CD4-positive, alpha-beta T cell treated with Interleukin-21 for 1 hour (primary cell): ENCODE data around the gene FHIT.

Experiments
- DNase-seq: peaks from one replicate; pipeline ENCODE4 v3.0.0-alpha.2; 2020

FHIT gene

DNA sequence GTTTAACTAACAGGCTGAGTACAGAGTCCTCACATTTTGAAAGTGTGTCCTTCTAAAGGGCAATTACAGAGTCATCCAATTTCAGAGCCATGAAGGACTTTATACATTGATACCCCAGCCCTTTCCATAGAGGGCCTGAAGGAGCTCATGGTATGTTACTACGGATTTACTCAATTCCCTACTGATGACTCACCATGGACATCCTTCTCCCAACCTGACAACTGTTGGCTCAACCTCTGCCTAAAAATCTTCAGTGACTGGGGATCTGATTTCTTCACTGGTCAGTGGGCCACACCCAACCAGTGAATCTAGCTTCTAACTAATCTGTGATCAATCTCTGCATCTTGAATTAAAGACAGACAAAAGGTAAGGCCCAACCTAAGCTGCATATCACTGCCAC lies 1238.0 kb downstream of the FHIT start:
- no peak for DNase-seq

DNA sequence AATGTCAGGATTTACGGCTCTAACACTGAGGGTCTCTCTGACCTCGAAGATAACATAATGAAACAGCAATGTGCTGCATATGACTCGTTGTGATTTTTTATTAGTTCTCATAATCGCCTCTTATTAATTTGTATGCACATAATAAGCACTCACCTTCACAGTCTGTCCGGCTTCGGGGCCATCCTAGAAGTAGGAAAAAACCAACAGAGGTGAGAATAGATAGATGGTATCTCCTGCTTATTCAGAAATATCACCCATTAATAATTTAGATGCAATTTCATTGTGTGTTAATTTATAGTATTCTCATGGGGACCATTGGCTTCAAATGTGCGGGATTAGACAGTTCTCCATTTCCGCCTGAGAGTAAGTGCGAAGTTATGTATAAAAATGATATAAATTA lies 1240.0 kb downstream of the FHIT start:
- DNase-seq, result no peak

DNA sequence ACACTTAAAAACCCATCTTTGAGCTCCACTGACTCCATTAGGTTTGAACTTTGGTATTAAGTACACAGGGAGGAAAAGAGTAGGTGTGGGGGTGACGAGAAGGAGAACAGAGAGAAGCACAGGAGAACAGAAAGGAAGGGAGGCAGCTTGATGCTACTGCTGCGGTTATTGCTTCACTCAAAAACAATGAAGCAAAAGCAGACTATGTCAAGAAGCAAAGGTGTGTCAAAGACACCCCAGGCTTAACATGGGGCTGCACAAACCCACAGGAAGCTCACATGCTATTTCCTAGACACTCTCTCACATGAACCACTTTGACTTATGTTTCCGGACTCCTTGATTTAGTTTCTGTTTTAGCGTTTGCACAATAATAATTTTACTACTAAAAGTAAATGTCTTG lies 1240.5 kb downstream of the FHIT start:
- DNase-seq, result peak; percentile 81

DNA sequence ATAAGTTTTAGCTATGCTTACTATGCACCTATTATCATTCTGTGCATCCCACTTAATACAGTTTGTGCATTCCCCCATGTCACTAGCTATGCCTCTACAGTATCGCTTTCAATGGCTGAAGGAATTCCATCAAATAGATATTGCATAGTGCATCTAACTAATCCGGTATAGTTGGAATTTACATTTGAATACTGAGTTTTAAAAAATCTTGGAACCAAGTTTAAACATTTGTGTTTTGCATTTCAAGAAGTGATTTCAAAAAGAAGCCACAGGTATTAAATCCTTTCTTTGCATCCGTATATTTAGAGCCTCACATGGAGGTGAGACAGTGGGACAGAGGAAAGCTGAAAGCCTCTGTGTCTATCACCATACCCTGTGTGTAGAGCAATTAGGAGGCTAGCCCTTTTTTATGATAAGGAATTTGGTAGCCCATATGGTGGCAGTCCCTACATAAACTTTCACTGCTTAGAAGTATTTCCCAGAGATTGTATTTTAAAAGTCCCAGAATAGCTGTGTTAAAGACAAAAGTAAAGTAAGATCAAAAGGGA lies 1241.2 kb downstream of the FHIT start:
- DNase-seq, result no peak

DNA sequence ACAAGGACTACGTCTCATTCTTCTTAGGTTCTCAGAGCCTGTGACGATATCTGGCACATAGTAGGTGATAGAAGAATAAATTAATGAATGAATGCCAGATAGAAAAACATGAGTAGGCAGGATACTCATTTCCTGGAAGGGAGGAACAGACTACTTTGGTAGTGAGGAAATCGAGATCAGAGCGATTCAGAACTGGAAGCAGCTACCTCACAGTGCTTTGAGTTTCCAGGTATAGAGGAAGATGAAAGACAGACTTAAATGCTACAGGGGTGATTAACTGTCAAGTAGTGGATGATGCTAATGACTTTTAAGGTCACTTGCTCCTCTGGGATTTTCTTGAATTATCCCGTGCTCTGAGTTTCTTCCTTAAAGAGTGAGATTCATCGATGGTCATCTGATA lies 1249.9 kb downstream of the FHIT start:
- DNase-seq, result no peak

DNA sequence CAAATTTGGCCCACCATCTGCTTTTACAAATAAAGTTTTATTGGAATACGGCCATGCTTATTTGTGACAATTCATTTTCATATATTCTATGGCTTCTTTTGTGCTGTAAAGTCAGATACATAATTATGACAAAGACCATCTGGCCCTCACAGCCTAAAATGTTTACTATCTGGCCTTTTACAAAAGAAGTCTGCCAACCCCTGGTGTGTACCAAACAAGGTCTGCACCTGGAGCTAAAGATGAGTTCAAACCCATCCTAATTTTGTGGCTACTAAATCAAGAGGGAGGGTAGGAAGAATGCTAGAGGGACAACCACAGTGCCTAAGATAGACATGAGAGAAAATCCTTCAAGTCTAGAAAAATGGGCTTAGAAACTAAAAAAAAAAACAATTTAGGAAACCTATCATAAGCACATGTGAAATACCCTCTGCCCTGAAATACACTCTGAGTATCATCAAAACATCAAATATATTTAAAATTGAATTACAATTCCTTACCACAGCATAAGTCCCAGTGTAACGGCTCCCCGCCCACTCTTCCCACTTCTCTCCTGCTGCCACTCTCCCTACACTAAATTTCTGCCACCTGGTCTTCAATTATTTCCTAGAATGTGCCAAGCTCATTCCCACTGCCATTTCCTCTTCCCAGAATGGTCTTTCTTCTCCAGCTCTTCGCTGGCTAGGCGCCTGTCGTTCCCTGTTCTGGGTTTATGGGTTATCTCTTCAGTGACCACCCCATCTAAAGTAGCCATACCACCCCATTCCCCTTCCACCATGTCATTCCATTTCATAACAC lies 1250.7 kb downstream of the FHIT start:
- no peak for DNase-seq

DNA sequence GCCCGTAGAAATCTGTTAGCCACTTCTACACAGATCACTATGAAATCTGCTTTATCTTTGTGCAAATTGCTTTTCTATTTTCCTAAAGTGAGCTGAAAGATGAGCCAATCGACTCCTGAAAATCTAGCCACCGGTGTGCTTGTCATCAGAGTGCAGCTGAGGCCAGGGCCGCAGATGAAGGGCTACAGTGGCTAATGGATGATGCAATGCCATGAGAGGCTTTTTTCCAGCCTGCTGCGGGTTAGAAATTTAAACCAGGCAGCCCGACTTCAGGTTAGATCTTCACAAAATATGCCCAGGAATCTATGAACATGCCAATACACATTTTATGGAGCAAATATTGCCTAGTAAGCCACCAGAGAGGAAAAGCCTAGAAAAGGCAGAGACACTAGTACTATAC lies 1253.2 kb downstream of the FHIT start:
- no peak for DNase-seq

DNA sequence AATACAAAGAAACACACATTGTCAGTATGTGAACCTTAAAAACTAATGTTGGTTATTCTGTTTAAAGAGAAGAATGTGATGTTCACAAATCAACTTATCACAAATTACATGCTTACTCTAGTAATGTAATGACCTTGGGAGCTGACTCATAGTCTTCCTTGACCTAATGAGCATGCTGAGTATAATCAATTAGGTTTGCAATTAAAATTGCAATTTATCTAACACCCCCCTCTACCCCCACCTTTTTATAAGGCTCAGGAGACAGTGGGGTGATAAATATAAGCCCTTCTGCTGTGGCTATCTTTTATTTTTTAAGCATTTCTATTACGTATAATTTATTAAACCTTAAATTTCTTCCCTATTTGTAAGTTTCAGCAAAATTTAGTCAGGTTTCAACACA lies 1253.7 kb downstream of the FHIT start:
- DNase-seq, result no peak

DNA sequence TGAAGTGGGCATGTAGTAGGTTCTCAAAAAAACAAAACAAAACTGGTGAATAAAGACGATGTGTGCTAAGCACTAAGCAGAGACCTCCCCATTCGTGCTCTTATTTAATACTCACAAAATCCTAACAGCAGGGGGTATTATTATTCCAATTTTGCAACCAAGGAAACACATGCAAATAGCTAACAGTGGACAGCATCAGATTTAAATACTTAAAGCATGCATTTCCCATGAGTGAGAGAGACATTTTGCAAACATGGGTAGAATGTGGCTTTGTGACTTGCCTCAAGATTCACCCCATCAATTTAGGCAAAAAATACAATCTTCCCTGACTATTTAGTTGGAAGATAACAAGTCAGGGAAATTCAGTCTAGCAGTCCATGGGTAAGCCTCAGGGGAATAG lies 1255.2 kb downstream of the FHIT start:
- no peak for DNase-seq

DNA sequence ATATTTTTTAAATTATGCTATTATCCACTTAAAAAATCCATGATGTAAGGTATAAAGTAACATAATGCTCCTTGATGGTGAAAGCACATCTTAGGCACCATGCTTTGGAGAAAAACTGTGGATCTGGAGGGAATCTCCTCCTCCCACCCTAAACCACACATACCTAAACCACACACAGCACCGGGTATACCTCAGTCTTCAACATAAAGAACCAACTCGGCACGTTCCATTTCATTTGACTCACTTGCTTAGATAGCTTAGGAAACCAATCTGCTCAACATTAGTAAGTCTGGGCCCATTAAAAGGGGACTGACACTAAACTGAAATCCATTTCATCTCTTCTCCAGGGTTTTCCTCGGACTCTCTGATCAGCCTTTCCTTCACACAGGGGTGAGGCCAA lies 1255.7 kb downstream of the FHIT start:
- DNase-seq, result no peak

DNA sequence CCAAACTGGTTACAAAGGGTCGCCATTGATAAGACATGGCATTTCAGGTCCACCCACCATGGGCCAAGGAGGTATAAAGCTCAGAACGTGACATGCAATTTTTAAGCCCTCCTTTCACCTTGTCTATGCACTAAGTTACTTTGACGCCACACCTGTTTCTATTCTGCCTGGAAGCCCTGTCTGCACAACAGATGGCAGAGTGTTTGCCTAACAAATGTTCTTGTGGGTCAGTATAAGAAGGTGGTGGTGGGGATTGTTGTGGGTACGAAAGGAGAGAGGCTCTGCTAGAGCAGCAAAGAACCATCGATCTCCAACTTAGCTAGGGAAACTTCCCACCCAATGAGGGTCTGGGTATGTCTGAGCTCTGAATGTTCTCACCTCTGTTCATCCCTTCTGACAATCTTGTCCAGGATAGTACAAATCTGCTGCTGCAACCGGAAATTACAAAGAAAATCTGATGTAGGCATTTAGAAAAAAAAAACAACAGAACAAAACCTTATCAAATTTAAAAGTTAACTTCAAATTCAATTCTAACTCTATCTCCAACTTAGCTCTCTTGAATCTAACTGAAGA lies 1256.4 kb downstream of the FHIT start:
- no peak for DNase-seq

DNA sequence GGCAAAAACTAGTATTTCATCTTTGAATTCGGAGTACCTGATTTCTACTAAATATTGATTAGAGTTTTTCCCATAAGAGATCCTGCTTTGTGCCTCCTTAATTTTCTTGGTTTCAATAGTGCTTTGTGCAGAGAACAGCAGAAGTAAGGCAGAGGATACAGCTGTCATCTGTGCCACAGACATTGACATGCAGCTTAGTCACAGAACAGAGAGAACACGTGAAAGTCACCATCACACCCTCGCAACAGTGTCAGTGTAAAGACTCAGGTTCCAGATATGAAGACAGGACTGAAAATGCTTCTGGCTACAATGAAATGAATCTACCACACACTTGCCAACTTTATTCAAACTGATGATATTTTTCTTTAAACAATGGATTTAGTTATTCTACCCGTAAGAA lies 1258.7 kb downstream of the FHIT start:
- no peak for DNase-seq

DNA sequence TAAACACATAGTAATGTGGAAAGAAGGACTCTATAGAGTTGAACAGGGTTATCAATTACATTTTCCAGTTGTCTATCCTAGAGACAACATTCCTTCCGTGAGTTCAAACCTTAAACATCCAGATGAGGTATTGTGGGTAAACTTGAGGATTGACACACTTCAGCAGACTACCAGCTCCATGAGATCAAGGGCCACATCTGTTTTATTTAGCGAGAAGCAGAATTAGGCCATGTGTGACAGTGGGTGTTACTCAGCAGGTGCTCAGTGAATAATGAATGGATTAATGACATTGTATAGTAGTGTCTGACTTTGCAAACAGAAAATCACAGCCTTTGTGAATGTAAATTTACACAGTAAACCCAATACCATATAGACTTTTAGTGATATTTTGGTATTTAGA lies 1260.3 kb downstream of the FHIT start:
- no peak for DNase-seq

DNA sequence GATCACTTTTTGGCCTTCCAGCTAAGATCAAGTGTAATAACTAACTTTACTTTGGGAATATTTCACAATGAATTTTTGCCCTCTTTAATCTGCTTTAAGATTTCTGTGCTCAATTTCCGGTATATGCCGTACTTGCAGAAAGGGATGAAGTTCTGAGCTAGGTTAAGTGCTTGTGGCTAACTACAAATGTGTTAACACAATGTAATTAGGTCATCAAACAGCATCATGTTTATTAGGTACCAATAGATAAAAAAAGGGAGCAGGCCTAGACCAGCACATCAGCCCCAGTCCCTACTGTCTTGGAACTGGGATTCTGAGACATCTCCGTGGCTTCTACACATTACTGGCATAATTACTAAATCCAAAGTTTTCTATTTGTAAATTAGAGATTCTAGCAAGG lies 1268.7 kb downstream of the FHIT start:
- DNase-seq, result no peak

DNA sequence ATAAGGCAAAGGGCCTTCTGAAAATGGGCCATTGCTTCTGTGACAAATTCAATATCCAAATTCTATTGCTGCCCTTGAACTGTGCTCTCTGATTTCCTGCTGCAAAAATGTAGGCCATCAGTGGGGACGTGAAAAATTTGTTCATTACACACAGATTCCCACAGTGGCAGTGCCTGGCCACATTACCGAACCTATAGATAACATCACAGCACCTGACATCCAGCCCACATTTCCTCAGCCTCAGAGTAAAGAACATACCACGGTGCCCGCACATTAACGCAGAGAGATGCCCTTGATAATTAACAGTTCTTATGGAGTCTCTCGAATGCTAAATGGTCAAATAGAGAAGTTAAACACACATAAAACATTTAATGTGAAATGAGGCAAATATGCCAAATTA lies 1269.9 kb downstream of the FHIT start:
- peak; percentile 26 for DNase-seq

DNA sequence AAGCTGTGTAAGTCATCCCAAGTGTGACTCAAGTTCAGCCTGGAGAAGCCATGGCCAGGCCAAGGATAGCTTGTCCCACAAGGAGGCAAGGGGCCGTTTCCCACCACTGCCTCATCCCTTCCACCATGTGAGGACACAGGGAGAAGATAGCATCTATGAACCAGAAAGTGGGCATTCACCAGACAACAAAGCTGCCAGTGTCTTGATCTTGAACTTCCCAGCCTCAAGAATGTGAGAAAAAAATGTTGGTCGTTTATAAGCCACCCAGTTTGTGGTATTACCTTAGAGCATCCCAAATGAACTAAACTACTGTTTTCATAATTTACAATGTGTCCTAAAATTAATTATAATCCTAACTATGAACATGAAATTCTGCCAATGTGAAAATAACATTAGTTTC lies 1270.7 kb downstream of the FHIT start:
- no peak for DNase-seq

DNA sequence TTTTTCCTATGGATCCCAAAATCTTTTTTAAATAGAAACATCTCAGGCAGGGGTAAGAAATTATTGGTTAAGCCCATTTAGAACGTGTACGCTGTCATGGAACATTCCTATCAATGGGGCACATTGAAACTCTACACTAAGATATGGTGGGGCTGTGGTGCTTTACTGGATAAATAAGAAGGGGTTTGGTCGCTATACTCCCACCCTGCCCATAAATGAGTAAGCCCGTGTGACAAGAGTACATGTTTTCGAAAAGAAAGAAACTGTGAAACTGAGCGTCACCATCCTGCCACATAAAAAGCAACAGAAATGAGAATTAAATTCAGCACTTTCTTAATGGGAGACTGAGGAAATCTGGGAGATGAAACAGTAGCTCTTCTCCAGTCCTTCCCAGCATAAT lies 1271.7 kb downstream of the FHIT start:
- no peak for DNase-seq

DNA sequence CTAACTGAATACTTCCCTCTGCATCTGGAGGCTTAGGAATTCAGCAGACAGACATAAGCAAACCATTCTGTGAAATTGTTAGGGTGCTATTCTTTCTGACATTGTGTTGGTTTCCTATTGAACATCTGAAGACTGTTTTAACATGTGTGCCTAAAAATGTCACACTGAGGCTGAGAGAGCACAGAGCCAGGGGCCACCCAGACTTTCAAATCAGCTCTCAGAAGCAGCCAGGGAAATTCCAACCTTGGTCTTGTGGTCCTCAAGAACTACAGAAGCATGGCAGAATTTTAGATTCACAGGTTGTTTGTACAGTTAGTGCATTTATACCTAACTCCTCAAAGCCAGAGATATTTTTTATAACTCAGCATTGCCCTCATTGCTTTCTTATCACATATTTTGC lies 1272.3 kb downstream of the FHIT start:
- no peak for DNase-seq

DNA sequence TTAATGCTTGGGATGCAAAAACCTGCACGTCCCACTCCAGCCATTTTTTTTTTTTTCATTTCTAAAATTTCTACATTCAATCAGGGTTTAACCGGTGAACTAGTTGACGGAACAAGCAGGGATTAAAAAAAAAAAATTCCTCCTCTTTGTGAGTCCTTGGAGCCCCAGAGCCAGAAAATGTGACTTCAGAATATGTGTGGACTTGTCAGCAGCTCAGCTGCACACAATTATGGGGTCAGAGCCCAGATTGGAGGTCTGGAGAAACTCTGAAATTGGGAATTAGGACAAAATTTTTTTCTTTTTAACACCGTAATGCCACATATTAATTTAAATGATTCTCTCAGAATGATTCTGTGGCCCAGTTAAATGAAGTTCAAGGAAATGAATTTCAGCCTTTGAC lies 1280.5 kb downstream of the FHIT start:
- no peak for DNase-seq

DNA sequence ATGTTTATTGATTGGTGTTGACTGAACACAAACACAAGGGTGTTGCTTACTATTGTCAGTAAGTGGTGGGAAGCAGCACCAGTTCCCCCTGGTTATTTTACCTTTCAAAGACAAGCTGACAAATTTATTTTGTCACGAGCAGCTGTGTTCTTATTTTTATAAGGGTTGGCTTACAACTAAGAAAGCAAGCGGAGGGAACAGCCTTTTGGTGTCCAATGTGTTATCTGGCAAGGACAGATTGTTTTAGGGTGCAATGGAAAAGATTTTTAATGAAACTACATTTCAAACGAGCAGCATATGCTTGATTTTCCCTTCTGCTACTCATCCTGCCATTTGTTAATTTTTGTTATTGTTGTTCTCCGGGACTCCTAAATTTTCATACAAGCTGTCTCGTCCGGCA lies 1280.9 kb downstream of the FHIT start:
- DNase-seq, result no peak

DNA sequence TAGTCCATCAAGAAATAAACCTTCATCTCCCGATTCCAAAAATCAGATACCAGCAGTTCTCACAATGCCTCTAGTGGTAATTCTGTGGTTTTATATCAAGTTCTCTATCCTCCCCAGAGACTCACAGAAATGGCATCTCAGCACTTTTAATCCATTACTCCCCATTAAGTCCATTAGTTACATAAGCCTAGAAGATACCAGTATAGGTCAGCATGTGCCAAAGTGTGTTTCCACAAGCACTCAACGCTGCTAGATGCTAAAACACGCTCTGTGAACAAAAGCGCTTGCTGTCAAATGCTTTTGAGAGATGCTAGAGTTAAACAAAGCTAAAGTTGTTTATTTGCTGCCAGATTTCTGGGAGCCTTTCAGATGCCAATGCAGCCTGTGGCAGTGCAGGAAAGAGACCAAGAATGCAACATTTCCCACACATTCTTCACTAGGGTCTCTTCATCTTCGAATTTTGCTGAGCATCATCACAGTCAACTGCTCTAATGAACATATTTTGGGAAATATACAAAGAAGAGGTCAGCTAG lies 1282.7 kb downstream of the FHIT start:
- no peak for DNase-seq

DNA sequence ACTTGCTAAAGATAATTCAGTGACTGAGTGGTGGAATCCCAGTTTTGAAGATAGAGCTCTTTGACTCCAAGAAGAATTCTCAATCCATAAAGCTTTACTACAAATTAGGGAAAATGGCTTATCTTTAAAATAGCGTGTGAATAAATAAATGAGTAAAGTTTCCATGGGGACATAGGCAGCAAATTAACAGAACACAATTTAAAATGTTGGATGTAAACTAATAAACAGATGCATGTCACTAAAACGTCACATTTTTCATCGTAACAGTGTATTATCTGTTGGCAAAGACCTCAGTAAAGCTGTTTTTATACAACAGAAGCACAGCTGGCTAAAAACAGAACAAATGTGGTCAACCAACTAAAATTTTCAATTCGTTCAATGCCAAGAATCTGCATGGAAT lies 1287.6 kb downstream of the FHIT start:
- no peak for DNase-seq

DNA sequence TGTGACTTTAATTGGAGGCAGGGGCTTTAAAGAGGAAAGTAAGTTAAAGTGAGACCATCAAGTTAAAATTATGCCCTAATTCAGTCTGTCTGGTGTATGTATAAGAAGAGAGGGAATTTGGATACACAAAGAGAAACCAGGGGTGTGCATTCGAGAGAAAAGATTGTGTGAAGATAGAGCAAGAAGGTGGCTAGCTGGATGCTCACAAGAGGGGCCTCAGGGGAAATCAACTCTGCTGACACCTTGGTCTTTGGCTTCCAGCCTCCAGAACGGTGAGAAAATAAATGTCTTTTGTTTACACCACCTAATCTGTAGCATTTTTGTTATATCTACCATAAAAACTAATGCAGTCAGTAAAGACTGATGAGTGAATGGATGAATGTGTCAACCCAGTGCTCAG lies 1294.1 kb downstream of the FHIT start:
- no peak for DNase-seq

DNA sequence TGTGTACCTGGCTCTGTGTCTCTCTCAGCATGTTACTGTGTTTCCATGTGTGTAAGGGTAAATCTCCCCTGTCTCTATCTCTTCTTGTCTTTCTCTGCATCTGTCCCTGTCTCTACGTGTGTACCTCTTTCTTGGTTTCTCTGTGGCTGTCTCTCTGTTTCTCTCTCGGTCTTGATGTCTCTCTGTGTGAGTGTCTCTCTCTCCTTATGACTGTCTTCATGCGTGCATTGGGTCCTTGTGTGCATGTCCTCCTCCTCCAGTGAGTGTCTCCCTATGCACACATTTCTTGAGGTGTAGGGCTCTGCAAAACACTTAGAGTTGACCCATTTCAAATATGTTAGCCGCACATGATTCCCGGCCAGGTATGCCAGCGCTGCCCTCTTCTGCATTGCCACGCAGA lies 1298.1 kb downstream of the FHIT start:
- DNase-seq, result no peak

DNA sequence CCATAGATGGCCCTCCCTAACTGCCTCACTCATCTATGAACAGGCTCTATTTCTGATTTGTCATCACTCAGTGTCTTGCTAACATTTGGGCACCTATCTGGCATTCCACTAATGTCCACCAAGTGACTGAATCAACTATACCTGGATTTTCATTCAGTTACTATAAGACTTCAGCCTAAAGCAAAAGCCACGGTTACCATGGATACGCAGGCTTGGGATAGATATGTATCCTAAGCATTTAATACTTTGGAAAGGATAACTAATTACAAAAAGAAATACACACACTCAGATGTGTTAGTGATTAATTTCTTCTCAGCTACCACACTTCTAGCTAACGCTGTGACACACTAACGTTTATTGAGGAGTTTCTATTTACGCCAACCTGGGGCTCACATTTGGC lies 1301.9 kb downstream of the FHIT start:
- DNase-seq, result no peak
